HepG2 (cell line): Measurements from ENCODE around the gene POLN.

Experiments
- GABPA ChIP-seq, 2 experiments: IDR thresholded peaks; 2 replicates each; pipeline ENCODE4 v1.6.1; 2011 to 2016; ENCODE audit warnings: low read depth in 2 of 2, low read length in 1 of 2, missing biosample characterization in 1 of 2, missing genetic modification characterization in 1 of 2
- HMG20B ChIP-seq: conservative IDR thresholded peaks from 2 replicates; pipeline ENCODE4 v1.6.1; 2016; ENCODE audit warnings: missing genetic modification reagents, missing compliant biosample characterization
- XBP1 ChIP-seq: sonication (generic); formaldehyde crosslinking; IDR thresholded peaks from 2 replicates; pipeline ENCODE4 v1.5.0; 2020; ENCODE audit warnings: missing genetic modification reagents
- ZBTB40 ChIP-seq, 2 experiments: fragments of 450-650 bp in 1 of 2; sonication (generic) in 1 of 2; formaldehyde crosslinking in 1 of 2; IDR thresholded peaks; 2 replicates each; pipeline versions ENCODE4 v1.6.1 to v1.8.0; 2016 to 2022; ENCODE audit warnings: antibody characterized with exemption in 1 of 2, mild to moderate bottlenecking in 1 of 2, missing genetic modification reagents in 1 of 2
- ZFAT ChIP-seq: sonication (generic); formaldehyde crosslinking; conservative IDR thresholded peaks from 2 replicates; pipeline ENCODE4 v1.8.1; 2023; ENCODE audit warnings: missing genetic modification reagents, inconsistent platforms
- ZNF18 ChIP-seq: sonication (generic); formaldehyde crosslinking; IDR thresholded peaks from 2 replicates; pipeline ENCODE4 v1.8.0; 2022; ENCODE audit warnings: mild to moderate bottlenecking, missing genetic modification reagents; ENCODE audit not compliant: insufficient replicate concordance
- ZNF263 ChIP-seq: sonication (generic); formaldehyde crosslinking; IDR thresholded peaks from 2 replicates; pipeline ENCODE4 v1.4.0; 2020; ENCODE audit warnings: missing genetic modification reagents
- ZNF441 ChIP-seq: sonication (generic); formaldehyde crosslinking; IDR thresholded peaks from 2 replicates; pipeline ENCODE4 v1.7.0; 2021; ENCODE audit warnings: missing genetic modification reagents, borderline replicate concordance
- ZNF639 ChIP-seq: conservative IDR thresholded peaks from 2 replicates; pipeline ENCODE4 v1.6.1; 2018; ENCODE audit warnings: missing genetic modification reagents
- TF ChIP-seq, protein P1 (sequence below): sonication (generic); formaldehyde crosslinking; IDR thresholded peaks from 2 replicates; pipeline ENCODE4 v1.8.1; 2023; ENCODE audit warnings: missing genetic modification reagents, inconsistent platforms, borderline replicate concordance
- TF ChIP-seq, protein P2 (sequence below): sonication (generic); formaldehyde crosslinking; IDR thresholded peaks from 2 replicates; pipeline ENCODE4 v1.5.0; 2020; ENCODE audit warnings: mild to moderate bottlenecking, missing genetic modification reagents, moderate library complexity

GRCh38 chr4:2231082-2231481, 10.8 kb downstream of the POLN start:
- TF ChIP-seq ZNF639 (CRISPR knock-in tag) (no peak), ZFAT (CRISPR knock-in tag) (no peak), ZNF263 (no peak), XBP1 (CRISPR knock-in tag) (no peak), GABPA (IDR thresholded peaks at IDR 0.05; ENCODE audit: low read depth, low read length) (no peak), GABPA (CRISPR knock-in tag; IDR thresholded peaks at IDR 0.05; ENCODE audit: low read depth) (no peak), ZNF441 (no peak), ZNF18 (no peak), HMG20B (CRISPR knock-in tag) (no peak), ZBTB40 (IDR thresholded peaks at IDR 0.05) (no peak), ZBTB40 (CRISPR knock-in tag; IDR thresholded peaks at IDR 0.05) (no peak)
- TF ChIP-seq, protein P1, sequence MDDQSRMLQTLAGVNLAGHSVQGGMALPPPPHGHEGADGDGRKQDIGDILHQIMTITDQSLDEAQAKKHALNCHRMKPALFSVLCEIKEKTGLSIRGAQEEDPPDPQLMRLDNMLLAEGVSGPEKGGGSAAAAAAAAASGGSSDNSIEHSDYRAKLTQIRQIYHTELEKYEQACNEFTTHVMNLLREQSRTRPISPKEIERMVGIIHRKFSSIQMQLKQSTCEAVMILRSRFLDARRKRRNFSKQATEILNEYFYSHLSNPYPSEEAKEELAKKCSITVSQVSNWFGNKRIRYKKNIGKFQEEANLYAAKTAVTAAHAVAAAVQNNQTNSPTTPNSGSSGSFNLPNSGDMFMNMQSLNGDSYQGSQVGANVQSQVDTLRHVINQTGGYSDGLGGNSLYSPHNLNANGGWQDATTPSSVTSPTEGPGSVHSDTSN (CRISPR knock-in tag), result no peak
- TF ChIP-seq, protein P2, sequence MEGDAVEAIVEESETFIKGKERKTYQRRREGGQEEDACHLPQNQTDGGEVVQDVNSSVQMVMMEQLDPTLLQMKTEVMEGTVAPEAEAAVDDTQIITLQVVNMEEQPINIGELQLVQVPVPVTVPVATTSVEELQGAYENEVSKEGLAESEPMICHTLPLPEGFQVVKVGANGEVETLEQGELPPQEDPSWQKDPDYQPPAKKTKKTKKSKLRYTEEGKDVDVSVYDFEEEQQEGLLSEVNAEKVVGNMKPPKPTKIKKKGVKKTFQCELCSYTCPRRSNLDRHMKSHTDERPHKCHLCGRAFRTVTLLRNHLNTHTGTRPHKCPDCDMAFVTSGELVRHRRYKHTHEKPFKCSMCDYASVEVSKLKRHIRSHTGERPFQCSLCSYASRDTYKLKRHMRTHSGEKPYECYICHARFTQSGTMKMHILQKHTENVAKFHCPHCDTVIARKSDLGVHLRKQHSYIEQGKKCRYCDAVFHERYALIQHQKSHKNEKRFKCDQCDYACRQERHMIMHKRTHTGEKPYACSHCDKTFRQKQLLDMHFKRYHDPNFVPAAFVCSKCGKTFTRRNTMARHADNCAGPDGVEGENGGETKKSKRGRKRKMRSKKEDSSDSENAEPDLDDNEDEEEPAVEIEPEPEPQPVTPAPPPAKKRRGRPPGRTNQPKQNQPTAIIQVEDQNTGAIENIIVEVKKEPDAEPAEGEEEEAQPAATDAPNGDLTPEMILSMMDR (CRISPR knock-in tag), result no peak
